GM21360 (cell line): ENCODE data around the gene LRMDA.

Experiments
- ATAC-seq: cut with Tn5 transposase; IDR thresholded peaks from one replicate; pipeline ENCODE4 v1.9.1; 2021; ENCODE audit warnings: mild to moderate bottlenecking, moderate library complexity; ENCODE audit not compliant: unreplicated experiment

The LRMDA gene

DNA sequence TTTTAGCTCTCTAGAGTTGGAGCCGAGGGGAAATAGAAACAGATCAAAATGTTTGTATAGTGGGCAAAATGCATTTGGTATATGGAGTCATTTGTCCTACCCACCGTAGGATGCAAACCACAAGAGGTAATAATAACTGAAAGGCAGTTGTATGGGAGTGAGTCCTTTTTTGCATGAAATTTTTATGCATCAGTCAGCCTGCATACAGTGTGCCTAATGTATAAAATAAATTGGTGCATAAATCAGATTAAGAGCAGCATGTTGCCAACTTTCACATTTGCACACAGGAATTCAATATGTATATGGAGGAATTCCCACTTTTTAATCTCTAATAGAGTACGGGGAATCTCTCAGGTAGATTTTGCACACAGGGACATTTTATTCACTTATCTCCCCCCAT lies 262.8 kb downstream of the LRMDA start:
- no peak for ATAC-seq

GRCh38 chr10:75694790-75695189 lies 263.4 kb downstream of the LRMDA start:
- ATAC-seq = no peak

GRCh38 chr10:75695994-75696393 lies 264.6 kb downstream of the LRMDA start:
- no peak for ATAC-seq

DNA sequence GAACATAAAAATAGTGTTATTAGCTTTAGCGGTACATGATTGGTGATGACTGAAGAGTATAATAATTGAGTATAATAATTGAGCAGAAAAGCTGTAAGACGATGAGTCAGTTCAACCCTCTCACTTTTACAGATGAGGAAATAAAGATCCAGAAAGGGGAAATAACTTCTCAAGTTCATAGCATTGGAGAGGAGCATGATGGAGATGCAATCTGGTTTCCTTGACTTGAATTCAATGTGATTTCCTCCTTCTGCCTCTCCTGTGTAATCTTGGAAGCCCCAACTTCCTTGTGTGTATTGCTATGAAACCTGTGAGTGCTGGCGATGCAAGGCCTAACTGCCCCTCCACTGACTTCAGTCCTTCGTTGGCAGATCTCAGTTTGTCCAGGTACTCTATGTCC lies 265.1 kb downstream of the LRMDA start:
- ATAC-seq = no peak

DNA sequence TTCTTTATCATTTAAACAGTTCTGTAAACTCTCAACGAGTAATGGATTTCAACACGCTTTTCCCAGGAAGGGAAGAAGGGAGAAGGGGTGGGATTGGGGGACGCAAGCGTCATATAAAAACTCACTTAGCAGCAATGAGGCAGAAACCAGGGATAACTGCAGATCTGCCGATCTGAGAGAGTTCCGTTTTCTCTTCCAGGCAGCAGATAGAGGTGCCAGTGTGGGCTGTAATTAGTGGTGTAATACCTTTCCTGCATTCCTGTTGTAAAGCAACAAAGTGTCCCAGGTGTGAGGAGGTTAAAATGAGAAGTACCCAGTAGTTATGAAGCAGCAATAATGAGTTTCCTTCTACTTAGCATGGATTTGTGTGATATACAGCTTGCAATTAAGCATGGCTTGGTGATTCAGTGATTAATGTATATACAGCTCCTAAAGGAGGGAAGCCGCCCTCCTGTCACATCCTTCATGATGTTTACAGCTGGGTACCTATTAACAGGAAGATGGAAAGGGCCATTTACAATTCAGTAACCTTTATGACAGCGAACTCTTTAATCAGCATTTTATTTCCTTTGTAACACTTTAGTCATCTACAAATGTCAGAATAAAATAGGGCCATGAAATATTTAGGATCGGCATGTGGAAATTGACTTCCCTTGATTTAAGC lies 271.9 kb downstream of the LRMDA start:
- ATAC-seq = no peak

GRCh38 chr10:75705426-75705825 lies 274.0 kb downstream of the LRMDA start:
- ATAC-seq = no peak

GRCh38 chr10:75707080-75707840 lies 275.8 kb downstream of the LRMDA start:
- ATAC-seq = no peak

DNA sequence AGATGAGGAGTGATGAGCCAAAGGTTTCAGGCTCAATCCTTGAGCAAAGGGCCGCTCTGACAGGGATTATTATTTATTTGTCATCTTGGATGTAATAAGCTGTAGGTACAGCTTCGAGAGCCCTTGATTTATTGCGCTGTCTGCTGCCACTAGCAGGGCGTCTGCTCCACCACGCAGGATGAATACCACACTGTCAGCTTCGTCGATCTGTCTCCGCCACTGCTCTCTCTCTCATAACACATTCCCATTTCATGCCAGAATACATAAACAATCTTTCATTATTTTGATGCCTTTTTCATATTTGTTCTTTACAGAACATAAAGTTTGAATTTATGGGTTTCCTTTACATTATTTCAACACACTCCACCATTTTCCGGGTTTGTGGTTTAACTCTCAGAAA lies 276.6 kb downstream of the LRMDA start:
- ATAC-seq = no peak

- no peak for ATAC-seq
Observed at GRCh38 chr10:75709245-75709644, 277.8 kb downstream of the LRMDA start.

- ATAC-seq = no peak
Observed at GRCh38 chr10:75709811-75710210, 278.4 kb downstream of the LRMDA start.

DNA sequence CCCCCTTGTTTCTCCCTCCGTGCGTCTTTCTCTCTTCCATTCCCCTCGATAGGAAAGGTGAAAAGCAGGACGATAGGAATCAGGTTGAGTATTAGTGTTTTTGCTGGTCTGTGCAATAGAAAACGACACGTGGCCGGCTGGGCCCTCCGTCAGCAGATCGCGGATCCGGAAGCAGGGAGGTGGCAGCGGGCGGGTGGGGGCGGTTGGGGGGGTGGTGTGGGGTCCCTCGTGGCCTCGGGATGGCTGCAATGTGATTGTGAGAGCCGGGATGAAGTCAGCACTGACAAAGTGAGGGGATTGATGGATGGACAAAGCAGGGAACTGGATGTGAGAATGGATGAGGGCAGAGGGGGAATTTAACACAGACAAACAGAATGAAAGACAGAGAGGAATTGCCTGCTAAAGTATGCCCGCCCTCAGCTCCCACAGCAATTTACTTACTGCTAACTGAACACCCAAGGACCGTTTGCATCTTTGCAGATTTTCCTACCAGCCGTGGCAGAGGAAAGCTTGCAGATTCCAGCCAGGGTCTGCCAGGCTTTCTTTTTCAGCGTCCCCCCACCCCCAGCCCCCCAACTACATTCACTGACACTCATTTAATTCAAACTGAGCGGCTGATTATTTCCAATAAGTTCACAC lies 280.9 kb downstream of the LRMDA start:
- no peak for ATAC-seq

DNA sequence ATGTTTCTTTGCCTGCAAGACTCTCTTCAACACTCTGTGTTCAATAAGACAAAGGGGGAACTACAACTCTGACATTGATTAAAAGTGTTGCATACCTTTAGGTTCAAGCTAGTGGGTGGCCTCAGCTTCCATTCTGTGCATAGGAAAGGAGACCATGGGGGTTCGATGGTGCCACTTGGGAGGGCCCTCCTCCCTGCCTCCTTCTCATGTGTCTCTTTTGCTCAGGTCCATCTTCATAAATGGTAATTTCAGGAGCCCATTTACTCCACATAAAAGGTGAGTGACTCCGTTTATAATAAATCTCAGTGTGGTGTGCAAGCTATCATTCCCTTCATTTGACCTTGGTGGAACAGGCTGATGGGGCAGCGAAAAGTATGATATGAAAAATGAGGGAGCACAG lies 285.1 kb downstream of the LRMDA start:
- no peak for ATAC-seq

GRCh38 chr10:75717126-75717916 lies 285.9 kb downstream of the LRMDA start:
- no peak for ATAC-seq

DNA sequence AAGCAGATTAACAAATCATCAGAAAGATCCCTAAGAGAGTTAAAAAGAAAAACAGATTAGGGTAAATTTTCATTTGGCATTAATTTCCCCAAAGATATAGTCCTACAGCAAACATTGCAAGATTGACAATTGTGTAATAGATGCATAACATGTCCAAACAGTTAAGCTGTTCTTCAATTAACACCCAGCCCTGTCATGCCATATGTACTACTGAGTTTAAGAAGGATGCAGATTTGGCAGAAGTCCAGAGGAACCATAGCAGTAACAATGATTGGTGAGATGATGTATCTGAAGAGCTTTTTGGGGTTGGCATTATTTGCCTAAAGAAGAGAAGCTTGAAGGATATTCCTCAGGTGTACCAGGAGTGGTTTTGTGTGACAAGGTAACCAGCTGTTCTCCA lies 287.6 kb downstream of the LRMDA start:
- no peak for ATAC-seq

GRCh38 chr10:75720157-75720556 lies 288.7 kb downstream of the LRMDA start:
- no peak for ATAC-seq

GRCh38 chr10:75722020-75722419 lies 290.6 kb downstream of the LRMDA start:
- ATAC-seq = no peak

- ATAC-seq = no peak
Observed at GRCh38 chr10:75722609-75723008, 291.2 kb downstream of the LRMDA start.

GRCh38 chr10:75723319-75723980 lies 292.0 kb downstream of the LRMDA start:
- ATAC-seq = no peak

- ATAC-seq = no peak
Observed at GRCh38 chr10:75724047-75724446, 292.6 kb downstream of the LRMDA start.

DNA sequence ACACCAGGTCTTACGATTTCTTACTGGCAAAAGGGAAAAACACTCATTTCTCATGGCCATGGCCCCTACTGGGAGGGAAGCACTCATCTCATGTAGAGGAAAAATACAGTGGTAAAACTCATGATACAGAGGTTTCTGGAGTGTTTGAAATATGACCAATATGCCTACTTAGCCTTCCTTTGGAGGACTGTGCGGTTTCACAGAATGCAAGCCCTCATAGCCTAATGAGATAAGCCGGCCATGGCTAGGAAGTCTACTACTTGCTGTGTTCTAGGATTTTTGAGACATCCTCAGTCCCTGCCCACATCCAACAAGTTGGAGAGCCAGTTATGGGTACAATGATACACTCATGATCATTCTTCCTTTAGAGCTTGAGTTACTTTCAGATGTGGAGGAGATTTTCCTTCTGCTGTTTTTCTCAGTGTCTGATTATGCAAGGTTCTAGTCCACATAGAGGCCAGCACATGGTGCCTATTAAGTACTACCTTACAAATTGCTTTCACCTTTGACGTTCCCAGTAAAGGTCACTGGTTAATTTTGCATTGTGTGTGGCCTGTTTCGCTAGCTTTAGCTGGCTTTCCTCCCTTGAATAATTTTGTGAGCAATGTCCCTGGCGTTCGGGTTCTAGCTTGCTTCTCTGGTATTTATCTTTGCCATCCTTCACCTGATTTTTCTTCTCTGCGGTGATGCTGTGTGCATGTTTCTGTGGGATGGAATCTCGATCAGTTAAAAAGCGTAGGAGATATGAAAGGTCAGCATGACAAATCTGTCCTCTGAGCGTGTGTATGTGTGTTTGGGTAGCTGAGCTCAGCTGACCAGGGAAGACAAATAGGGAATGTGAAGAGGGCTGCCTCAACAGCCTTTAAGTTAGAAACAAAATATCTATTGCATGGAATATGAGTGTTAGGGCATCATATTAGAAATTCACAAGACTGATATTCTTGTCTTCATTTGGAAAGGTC lies 295.4 kb downstream of the LRMDA start:
- no peak for ATAC-seq
